ENCODE measurements around the gene DYRK1A.

DYRK1A gene

DNA sequence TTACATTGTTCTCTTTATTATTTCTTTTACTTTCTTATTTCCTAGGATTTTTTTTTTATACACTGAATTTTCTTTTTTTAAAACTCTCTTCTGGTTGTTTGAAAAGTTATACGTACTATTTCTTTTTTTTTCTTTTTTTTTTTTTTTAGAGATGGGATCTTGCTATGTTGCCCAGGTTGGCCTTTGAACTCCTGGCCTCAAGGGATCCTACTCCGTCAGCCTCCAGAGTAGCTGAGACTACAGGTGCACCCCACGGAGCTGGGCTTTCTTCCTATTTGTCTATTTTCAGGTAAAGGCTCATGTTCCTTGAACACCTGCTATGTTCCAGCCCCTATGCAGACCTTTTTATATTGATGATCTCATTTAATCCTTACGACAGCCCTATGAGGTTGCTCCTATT is 29.4 kb upstream of the DYRK1A start:
- no peak overlapping the region for H3K4me3 ChIP-seq (replicated peaks; ENCODE audit: low read depth, low read length)
- DNase-seq (ENCODE audit: low read depth) = no peak

DNA sequence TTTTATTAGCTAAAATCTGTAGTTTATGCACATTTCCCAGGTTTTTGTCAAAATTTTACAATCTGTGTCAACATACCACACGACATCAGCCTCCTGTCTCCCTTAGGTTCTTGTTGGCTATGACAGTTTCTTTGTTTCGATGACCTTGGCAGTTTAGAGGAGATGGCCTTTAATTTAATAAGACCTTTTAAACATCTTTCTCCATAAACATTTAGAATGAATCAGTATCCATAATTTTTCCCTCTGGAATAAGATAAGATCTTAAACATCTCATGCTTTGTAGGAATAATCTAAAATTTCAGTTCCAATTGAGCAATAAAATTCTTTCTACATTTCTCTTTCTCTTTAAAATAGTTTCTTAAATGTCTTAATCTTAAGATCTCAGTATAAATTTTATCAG is 28.7 kb upstream of the DYRK1A start:
- TF ChIP-seq, protein P1, sequence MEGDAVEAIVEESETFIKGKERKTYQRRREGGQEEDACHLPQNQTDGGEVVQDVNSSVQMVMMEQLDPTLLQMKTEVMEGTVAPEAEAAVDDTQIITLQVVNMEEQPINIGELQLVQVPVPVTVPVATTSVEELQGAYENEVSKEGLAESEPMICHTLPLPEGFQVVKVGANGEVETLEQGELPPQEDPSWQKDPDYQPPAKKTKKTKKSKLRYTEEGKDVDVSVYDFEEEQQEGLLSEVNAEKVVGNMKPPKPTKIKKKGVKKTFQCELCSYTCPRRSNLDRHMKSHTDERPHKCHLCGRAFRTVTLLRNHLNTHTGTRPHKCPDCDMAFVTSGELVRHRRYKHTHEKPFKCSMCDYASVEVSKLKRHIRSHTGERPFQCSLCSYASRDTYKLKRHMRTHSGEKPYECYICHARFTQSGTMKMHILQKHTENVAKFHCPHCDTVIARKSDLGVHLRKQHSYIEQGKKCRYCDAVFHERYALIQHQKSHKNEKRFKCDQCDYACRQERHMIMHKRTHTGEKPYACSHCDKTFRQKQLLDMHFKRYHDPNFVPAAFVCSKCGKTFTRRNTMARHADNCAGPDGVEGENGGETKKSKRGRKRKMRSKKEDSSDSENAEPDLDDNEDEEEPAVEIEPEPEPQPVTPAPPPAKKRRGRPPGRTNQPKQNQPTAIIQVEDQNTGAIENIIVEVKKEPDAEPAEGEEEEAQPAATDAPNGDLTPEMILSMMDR (IDR thresholded peaks at IDR 0.05; ENCODE audit: low read length, missing control alignments) = no peak
- no peak for DNase-seq (ENCODE audit: low read depth)
- H3K4me3 ChIP-seq (replicated peaks; ENCODE audit: low read depth, low read length) = no peak overlapping the region

More for the DNA sequence above, 29.4 kb upstream of the DYRK1A start:
- TF ChIP-seq, protein P1 (IDR thresholded peaks at IDR 0.05; ENCODE audit: low read length, missing control alignments) = no peak

DNA sequence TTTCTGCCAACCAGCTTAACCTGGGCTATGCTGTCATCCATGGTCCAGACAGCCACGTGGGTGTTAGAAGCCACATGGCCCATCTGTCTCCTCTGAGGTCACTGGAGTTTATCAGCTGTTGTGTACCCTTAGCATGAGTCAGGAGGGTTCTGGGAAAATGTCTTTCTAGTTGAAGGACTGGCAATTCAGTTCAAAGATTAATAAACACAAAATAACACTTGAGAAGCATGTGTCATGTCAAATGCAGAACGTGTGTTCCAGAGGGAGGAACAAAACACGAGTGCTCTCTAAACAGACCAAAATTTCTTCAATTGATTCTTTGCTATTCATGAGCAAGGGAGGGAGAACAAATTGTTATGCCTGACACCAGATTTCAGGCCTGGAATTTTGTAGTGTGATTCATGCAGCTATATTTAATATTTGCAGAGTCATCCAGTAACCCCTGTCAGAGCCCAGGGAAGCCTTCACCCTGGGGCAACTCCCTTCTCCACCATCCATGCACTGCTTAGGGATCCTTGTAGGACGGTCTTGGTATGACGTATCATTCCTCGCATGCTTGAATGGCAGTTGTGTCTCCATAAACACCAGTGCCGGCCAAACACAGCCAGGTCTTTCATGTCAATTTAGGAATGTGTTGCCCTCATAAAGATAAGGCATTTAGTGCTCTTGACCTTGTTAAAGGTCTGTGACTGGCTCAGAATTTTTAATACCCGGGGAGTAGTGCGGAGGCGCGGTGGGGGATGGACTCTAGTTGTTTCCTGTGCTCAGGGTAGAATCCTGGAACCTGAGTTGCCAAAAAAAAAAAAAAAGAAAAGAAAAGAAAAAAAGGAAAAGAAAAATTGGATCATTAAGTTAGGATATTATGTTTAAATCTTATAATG is 27.7 kb upstream of the DYRK1A start:
- peak overlapping the region; percentile 36 for H3K4me3 ChIP-seq (replicated peaks; ENCODE audit: low read depth, low read length)
- DNase-seq (ENCODE audit: low read depth) = peak; percentile 97
- TF ChIP-seq, protein P1 (IDR thresholded peaks at IDR 0.05; ENCODE audit: low read length, missing control alignments) = no peak

DNA sequence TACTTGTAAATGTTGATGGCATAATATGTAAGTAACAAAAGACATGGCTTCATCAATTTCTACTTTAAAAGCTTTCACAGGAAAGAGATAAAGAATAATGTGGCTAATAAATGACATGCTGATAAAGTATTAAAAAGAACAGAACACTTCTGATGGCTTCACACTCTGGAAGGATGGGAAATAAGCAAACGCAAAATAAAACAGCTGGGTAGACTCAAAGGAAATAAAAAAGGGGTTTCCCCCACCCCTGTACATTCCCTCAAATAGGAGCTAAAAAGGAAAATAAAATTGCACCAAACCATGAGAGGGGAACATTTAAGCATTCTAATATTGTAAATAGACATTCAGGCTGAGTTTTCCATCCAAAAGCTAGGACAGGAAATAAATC is 27.0 kb upstream of the DYRK1A start:
- TF ChIP-seq, protein P1 (IDR thresholded peaks at IDR 0.05; ENCODE audit: low read length, missing control alignments) = no peak
- H3K4me3 ChIP-seq (replicated peaks; ENCODE audit: low read depth, low read length) = peak overlapping the region; percentile 36
- DNase-seq (ENCODE audit: low read depth) = peak; percentile 57

DNA sequence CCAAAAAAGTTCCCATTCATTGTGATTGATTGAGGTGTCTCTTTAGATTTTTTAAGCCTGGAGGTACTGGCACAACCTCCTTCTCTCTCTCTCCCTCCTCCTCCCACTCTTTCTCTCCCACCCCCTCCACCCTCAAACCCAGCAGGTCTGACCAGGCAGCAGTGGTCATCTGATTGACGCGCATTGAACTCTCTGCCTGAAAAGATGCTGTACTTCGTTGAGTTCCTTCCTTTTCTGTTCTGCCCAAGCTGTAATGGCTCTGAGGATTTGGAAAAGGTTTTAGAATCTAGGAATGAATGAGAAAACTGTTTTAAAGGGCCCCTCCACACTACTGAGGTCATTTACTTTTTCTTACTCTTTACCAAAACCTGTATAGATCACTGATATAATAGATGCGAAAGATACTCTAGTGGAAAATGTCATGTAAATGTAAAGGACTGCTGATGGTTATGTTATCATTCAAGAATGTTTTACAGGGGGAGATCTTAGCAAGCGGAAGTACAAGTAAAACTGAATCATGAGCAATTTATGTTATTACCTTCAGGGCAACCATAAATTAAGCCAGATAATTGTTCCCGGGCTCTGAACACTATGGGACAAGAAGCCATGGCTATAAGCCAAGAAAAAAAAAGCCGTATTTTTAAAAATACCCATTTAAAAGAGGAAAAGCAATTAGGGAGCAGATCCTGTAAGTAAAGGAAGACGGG is 25.2 kb upstream of the DYRK1A start:
- DNase-seq (ENCODE audit: low read depth) = no peak
- TF ChIP-seq, protein P1 (IDR thresholded peaks at IDR 0.05; ENCODE audit: low read length, missing control alignments) = no peak
- H3K4me3 ChIP-seq (replicated peaks; ENCODE audit: low read depth, low read length) = no peak overlapping the region

DNA sequence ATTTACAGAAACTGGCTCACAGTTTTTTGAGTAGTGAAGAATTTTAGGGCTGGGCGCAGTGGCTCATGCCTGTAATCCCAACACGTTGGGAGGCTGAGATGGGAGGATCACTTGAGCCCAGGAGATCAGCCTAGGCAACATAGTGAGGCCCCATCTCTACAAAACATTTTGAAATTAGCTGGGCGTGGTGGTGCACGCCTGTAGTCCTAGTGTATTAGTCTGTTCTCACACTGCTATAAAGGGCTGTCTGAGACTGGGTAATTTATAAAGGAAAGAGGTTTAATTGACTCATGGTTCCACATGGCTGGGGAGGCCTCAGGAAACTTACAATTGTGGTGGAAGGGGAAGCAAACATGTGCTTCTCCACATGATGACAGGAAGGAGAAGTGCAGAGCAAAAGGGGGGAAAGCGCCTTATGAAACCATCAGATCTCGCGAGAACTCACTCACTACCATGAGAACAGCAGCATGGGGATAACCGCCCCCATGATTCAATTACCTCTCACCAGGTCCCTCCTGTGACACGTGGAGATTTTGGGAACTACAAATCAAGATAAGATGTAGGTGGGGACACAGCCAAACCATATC is 24.4 kb upstream of the DYRK1A start:
- TF ChIP-seq, protein P1 (IDR thresholded peaks at IDR 0.05; ENCODE audit: low read length, missing control alignments) = no peak
- no peak for DNase-seq (ENCODE audit: low read depth)
- H3K4me3 ChIP-seq (replicated peaks; ENCODE audit: low read depth, low read length) = no peak overlapping the region
